GM12874 (cell line): ENCODE data around the gene SH3GL2.

Experiments used
- TF ChIP-seq, protein P1 (sequence below): IDR thresholded peaks from 2 replicates; pipeline ENCODE4 v1.5.1; 2011; ENCODE audit warnings: low read depth, mild to moderate bottlenecking, control low read depth, low read length, moderate library complexity; ENCODE audit not compliant: insufficient read depth

Gene SH3GL2

DNA sequence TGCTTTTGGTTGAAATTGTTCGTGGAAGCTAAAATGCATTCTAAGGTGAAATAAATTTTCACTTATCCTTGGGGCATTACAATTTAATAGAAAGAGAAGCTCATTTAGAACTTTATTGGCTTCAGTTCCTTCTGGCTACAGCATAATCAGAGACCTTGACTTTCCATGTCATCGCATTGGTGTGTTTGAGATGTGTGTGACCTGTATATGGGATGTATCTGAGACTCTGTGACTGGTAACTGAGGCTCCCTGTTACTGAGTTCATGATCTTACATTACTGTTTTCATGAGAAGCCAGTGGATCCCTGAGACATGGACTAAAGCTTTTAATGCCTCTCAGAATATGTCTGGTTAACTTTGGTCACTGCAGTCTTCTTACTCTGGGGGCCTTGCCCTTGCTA, 32.5 kb downstream of the SH3GL2 start:
- TF ChIP-seq, protein P1, sequence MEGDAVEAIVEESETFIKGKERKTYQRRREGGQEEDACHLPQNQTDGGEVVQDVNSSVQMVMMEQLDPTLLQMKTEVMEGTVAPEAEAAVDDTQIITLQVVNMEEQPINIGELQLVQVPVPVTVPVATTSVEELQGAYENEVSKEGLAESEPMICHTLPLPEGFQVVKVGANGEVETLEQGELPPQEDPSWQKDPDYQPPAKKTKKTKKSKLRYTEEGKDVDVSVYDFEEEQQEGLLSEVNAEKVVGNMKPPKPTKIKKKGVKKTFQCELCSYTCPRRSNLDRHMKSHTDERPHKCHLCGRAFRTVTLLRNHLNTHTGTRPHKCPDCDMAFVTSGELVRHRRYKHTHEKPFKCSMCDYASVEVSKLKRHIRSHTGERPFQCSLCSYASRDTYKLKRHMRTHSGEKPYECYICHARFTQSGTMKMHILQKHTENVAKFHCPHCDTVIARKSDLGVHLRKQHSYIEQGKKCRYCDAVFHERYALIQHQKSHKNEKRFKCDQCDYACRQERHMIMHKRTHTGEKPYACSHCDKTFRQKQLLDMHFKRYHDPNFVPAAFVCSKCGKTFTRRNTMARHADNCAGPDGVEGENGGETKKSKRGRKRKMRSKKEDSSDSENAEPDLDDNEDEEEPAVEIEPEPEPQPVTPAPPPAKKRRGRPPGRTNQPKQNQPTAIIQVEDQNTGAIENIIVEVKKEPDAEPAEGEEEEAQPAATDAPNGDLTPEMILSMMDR: no peak

DNA sequence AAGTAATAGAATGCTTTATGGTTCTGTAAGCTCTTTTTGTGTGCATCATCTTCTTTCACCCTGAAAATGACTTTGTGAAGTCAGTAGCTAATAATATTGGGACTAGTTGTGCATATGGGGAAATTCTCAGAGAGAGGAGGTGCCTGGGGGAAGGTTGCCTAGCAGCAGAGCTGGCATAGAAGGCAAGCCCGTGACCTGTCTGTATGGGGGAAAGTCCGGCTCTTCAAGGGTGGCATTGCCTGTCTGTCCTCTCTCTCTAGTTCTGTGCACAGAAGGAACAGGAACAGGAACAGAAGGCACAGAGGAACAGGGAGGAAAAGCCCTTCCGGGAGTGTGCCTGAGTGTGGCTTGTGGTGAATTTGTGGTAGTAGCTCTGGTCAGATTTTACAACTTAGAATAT, 33.1 kb downstream of the SH3GL2 start:
- TF ChIP-seq, protein P1: no peak

DNA sequence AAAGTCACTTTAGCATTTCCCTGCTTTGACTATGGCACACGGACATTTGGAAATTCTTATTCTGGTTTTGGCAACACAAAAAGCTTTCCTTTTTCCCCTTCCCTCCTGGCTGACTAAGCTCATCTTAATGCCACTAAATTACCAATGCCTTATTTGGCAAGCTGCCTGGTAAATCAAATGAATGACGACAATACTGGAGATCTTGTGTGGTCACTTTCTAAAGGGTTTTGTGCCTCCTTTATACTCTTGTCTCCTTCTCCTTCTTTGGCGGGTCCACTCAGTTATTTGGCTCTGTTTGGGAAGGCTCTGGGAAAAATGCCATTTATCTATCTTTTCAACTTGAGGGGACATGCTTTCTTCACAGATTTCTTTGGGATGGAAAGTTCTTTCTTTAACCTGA, 34.9 kb downstream of the SH3GL2 start:
- TF ChIP-seq, protein P1: no peak

DNA sequence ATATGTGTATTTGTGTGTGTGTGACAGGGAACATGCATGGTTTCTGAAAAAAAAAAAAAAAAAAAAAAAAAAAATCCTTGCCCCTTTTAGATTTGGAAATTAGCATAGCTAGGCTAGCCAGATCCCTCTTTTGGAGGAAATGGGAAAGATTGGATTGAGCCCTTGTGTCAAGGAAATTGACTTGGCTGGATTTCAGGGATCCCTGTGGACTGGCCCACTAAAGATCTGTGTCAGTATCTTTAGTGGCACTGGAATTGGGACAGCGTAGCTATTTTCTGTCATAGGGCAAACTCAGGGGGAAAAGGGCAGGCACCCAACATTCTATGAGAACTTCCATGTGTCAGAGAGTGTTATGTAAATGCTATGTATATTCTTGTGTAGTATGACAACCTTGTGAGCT, 35.4 kb downstream of the SH3GL2 start:
- TF ChIP-seq, protein P1: no peak

DNA sequence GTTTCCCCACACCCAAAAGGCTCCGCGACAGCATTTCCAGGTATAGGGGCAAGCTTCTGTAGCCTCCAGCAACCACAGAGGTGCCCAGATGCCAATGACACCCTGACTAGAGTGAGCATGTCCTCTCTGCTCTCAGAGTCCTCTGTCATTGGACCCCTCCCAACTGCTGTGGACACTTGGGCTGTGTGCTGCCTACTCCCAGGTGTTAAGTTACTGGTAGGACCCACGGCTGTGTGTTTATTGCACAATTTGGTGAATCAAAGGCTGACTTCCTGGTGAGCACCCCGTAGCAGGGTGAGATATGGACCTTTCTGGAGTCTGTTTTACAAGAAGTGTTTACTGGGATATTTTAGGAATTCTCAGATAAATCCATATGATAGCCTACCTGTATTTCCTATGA, 36.0 kb downstream of the SH3GL2 start:
- TF ChIP-seq, protein P1: no peak

DNA sequence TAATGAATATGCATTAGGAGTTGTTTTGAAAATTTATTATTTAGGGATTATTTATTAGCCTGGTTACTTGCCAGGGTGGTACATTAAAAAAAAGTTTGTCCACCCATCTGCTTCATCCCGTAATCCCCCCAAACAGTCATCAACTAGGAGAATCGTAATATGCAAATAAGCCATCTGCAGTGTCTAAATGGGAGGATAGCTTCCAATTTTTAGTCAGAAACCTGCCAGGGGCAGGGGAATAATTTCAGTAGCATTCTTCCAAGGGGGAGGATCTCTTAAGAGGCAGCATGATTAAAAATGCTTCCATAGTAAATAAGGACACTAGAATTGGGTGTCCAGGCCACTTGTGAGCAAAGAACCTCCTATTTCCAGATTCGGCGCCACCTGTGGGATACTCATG, 43.3 kb downstream of the SH3GL2 start:
- TF ChIP-seq, protein P1: no peak

DNA sequence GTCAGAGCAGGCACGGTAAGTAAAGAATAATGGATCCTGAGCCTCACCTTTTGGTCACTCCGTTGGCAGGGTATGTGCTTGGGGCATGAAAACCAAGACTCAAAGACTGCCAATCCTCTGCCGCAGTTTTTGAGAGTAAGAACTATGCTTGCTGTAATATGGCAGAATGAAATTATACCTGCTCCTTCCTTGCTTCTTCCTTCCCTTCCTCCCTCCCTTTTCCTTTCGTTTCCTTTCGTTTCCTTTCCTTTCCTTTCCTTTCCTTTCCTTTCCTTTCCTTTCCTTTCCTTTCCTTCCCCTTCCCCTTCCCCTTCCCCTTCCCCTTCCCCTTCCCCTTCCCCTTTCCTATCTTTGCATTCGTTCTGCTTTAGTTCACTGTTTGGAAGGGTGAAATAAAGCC, 43.9 kb downstream of the SH3GL2 start:
- TF ChIP-seq, protein P1: no peak

DNA sequence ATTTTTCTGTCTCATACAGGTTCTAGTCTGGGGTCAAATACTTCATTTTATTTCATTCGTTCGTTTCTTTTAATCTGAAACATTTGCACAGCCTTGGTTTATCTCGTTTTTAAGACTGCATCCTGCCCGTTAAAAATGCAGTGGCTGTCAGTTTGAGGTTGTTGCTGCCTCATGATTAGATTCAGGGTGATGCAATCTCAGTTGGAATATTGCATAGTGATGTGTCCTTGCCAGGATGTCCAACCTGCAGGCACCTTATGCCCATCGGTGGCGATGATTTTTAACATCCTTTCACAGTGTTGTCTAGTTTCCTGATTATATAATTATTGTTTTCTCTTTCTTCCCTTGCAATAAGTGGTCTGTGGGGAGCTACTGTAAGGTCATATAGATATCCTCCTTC, 45.1 kb downstream of the SH3GL2 start:
- TF ChIP-seq, protein P1: no peak
